Inflammatory macrophage treated with lipopolysaccharide for 4 hours (primary cell): ENCODE results near the gene GGCX.
"Not testable (repeated sequence)": the region's sequence is repeated elsewhere in the genome, so short reads cannot be mapped to it uniquely, and the experiment has no call there.

ENCODE experiments used
- DNase-seq: peaks from one replicate; pipeline ENCODE4 v3.0.0-alpha.2; 2020

GGCX gene

DNA sequence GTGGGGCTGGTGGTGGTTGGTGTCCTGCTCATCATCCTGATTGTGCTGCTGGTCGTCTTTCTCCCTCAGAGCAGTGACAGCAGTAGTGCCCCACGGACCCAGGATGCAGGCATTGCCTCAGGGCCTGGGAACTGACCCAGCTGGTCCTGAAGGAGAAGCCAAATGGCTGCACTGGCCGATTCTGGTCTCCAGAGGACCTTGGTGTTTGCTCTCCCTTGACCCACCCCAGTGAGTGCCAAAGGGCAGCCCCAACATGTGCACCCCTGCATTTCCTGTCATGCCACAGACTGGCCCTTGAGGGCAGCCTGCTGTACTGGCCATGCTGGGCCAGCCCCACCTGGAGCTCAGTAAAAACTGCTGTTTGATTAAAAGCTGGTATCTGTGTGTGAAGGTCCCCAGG, 31.7 kb upstream of the GGCX start:
- no peak for DNase-seq

DNA sequence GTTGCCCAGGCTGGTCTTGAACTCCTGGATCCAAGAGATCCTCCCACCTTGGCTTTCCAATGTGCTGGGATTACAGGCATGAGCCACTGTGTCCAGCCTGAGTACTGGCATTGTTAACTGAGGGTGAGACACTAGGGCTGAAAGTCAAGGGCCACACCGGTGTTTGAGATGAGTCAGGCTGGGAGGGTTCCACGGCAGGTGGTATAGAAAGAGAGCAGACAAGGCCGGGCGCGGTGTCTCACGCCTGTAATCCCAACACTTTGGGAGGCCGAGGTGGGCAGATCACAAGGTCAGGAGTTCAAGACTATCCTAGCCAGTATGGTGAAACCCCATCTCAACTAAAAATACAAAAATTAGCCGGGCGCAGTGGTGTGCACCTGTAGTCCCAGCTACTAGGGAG, 31.0 kb upstream of the GGCX start:
- DNase-seq, result not testable (repeated sequence)

DNA sequence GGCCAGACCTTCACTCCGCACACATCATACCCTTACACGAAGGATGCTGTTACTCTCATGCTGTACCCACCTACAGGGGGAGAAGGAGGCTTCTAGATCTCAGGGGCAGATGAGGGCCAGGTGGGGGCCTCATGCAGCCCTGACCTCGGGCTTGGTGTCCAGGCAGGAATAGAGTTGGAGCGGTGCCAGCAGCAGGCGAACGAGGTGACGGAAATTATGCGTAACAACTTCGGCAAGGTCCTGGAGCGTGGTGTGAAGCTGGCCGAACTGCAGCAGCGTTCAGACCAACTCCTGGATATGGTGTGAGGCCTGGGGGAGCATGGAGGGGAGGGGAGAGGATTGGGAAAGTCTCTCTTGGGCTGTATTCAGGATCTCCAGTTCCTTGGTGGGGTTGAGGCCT, 30.3 kb upstream of the GGCX start:
- DNase-seq, result no peak

DNA sequence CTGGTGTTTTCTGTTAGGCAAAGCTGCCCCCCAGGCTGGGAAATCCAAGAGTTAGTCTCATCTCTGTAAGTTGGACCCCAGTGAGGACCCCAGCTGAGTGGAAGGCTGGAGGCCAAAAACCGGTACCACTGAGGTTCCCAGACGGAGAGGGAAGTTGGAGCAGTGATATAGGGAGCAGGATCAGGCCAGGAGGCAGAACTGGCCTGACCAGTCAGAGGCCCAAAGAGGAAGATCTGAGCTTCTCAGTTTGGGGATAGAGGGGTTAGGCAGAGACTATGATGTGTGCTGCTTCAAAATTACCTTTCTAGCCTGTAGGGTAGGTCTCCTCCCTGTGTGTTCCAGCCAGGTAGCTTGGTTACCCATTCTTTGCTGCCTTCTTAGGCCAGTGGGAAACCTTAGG, 29.7 kb upstream of the GGCX start:
- DNase-seq, result peak; percentile 16

DNA sequence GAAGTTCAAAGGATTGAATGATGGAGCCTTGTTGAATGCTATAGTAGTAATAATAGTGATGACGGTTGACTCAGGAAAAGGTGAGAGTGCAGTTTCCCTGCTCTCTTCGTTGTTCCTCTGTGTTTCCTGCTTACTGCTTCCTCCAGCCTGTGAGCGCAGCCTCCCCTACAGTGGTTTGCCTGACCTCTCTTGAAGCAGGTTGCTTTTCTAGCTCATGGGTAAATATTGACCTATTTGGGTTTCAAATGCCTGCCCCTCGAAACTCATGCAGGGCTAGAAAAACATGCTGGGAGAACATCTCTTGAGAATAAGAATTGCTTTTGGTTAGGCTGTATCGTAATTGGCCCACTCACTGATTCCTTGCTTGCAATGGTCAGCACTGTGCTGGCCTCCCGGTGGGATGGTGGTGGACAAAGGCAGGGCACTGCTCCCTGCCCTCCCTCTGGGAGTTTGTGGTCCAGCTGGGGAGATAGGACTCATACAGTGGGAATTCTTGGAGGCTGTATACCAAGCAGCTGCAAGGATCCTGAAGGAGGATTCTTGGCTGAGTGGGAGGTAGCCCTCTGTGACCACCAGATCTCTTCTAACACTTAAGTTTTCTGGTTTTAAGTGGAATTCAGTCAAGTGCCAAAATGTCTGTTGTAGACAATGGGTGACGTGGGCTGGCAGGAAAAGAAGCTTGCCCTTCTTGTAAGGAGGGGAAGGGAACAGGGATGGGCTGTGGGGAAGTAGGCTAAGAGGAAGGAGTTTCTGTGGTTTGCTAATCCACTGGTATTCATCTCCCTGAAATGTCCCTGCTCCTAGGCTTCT, 28.9 kb upstream of the GGCX start:
- DNase-seq, result peak; percentile 79

GRCh38 chr2:85589181-85589580, 27.9 kb upstream of the GGCX start:
- no peak for DNase-seq

GRCh38 chr2:85588645-85589044, 27.4 kb upstream of the GGCX start:
- no peak for DNase-seq

DNA sequence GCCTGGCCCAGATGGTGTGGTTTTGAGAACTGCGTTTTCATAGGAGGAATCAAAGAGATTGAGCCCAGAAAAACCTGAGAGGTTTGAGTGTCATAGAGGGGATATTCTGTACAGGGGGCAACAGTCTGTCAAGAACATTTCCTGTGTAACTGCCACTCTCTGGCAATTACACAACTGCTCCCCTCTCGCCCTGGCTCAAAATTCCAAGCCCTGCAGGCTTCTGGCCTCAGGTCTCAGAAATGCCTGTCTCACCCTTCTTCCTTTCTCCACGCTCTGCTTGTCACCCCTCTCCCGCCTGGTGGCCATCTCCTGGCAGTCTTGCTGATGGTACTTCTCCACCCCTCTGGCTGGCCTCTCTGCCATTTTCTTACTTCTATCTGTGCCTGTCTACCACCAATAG, 26.9 kb upstream of the GGCX start:
- no peak for DNase-seq

DNA sequence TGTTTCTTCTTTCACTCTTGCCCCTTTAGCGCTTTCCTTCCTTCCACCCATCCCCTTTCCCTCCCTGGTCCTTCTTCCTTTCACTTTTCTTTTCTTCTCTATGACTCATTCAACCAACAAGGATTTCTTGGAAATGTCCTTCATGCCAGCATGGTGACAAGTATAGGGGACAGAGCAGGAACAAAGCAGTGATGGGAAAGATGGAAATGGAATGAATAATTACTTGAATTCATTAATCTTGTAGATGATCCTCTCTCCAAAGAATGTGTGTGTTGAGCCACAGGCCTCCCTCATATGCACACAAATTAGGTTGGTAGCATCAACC, 24.4 kb upstream of the GGCX start:
- peak; percentile 76 for DNase-seq

DNA sequence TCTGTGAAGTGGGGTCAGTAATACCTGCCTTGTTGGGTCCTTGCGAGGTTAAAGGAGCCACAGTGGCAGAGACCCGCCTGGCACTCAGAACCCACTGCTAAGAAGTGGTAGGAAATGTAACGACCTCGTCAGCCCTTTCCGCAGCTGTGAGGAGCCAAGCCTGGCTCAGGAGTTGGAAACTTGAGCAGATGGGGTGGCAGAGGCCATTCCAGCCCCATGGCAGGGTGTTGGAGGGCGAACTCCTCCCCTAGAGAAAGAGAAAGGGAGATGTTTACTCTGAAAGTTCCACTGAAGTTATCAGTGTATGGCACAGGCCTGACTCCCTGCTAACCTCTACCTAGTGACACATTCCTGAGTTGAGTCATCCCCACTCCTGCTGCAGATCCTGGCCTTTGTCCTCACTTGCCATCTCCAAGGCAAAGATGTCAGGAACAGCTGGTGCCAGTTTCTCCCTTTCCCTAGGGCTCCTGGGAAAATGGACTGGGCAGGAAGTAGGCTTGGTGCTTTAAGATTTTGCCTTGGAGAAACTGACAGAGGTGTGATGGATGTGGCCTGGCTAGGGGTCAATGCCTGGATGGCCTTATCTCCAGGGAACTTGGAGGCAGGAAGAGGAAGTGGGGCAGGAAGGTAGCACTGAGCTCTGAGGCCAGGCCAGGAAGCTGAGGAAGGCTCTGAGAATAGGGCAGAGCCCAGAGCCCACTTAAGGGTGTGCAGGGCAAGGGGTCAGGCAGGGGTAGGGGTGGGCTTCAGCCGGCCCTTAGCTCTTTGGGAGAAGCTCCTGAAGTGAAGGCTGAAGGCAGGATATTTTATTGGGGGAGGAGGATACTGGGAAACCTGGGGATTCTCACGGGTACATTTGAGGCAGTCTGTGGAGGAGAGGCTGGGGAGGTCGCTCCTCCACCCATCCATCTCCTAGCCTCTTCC, 23.8 kb upstream of the GGCX start:
- peak; percentile 27 for DNase-seq

- peak; percentile 61 for DNase-seq
These were observed 23.1 kb upstream of the GGCX start, which contains the start of gene VAMP5 for GRCh38 chr2:85584354-85584856. TSS of gene VAMP5 (plus strand) at chr2:85584431. CDS start at chr2:85584491, 60 bp downstream.

- DNase-seq, result peak; percentile 46
These were observed 22.5 kb upstream of the GGCX start for GRCh38 chr2:85583667-85584353.

- DNase-seq, result peak; percentile 34
These were observed 21.2 kb upstream of the GGCX start for GRCh38 chr2:85582492-85582891.

DNA sequence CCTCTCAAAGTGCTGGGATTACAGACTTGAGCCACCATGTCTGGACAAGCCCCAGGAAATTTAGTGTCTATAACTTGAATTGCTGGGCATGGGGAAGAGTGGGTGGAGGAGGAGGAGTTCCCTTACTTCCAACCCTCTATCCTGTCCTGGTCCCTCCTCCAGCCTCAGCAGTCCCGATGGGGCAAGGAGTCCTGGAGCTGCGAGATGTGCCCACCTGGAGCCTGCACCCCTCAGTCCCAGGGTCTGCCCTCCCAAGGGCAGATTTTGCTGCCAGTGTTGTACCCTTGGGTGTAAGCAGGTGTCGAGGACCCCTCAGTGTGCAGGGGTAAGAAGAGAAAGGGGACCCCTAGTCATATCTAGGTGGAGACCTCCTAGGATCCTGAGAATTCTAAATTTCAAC, 18.9 kb upstream of the GGCX start:
- no peak for DNase-seq

- peak; percentile 74 for DNase-seq
These were observed 18.1 kb upstream of the GGCX start for GRCh38 chr2:85579266-85579935.

GRCh38 chr2:85578243-85579180, 17.2 kb upstream of the GGCX start:
- peak; percentile 79 for DNase-seq

DNA sequence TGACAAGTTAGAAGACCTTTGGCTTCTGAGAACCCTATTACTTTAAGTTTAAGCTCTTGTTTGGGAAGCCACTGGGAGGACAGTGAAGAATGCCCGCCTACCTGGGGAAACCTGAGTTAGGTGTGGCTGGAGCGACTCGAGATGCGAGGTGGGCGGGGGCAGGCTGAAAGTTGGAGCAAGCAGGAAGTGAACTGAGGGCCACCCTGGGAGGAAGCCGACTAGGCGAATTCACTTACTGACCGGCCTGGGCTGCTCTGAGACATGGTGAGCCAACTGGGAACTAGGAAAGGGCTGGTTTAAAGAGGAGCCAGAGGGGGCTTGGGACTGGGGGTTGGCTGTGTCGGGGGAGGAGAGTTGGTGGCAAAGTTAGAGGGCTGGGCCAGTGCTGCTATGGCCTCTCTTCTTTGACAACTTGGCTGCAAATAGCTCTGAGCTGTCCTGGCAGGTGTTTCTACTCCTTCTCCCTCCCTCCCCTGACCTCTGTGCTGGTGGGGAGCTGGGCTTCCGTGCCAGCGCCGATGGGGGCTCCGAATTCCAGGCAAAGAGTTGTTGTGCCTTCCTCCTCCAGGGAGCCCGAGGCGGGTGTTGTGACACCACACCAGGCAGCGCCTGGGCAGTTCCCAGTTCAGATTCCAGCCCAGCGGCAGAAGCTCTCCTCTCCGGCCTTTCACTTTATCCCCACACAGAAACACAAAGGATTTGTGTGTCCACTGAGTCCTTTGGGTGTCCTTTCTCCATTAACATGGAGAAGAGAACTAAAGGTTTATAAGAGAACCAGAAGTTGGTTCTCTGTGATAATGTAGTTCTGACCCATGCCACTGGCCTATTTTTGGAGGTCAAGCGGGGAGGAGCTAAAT, 16.3 kb upstream of the GGCX start, which contains the start of gene VAMP8:
Gene VAMP8 (plus strand): TSS at position 201 of the 857 bp plus-strand sequence. CDS start 61 bp downstream, at position 262.
- peak; percentile 65 for DNase-seq

DNA sequence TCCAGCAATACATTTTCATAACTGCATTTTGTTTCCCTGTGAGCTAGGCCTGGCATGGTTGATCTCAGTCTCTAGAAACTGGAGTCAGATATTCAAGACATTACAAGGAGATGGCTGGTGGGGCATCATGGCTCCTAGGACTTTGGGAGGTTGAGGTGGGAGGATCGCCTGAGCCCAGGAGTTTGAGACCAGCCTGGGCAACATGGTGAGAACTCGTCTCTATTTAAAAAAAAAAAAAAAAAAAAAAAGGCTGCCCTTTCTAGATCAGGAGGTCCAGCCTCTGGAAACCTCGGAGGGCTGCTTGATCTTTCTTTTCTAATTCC, 15.7 kb upstream of the GGCX start:
- DNase-seq, result no peak

DNA sequence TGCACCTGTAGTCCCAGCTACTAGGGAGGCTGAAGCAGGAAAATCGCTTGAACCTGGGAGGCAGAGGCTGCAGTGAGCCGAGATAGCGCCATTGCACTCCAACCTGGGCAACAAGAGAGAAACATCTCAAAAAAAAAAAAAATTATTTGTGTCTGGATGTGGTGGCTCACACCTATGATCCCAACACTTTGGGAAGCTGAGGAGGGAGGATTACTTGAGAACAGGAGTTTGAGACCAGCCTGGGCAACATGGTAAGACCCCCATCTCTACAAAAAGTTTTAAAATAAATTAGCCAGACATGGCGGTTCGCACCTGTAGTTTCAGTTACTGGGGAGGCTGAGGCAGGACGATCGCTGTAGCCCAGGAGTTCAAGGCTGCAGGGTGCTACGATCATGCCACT, 14.4 kb upstream of the GGCX start:
- no peak for DNase-seq

DNA sequence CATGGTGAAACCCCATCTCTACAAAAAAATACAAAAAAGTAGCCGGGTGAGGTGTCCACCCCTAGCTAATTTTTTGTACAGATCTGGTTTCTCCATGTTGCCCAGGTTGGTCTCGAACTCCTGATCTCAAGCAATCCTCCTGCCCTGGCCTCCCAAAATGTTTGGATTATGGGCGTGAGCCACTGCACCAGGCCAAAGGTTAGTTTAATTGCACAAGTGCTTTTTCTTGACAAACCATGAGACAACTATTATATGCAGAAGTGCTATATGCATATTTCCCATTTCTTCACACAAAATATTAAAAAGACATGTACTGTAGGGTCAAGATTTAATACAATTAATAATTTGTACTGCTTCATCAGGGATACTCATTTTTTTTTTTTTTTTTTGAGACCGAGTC, 5.0 kb upstream of the GGCX start:
- DNase-seq, result no peak
